T-cell (primary cell): ENCODE data around the gene HDHD5. TPM values are rescaled to one million over a fixed set of nuclear protein-coding genes. Genes with fewer than 3 reads are reported as not detected.
A peak's percentile ranks its signal among the peaks of the same experiment; 100 is the strongest.

Experiments used
- ATAC-seq, 4 experiments: fragments of 200-7000 bp in 3 of 4; fragments of 150-1000 bp in 1 of 4; cut with Tn5 transposase; replicated peaks in 1 of 4; 1 replicate in 3 of 4; 2 replicates in 1 of 4; pipeline ENCODE4 v1.10.0; 2021; ENCODE audit warnings: moderate library complexity in 3 of 4, mild to moderate bottlenecking in 2 of 4, moderate number of reproducible peaks in 1 of 4
- CTCF ChIA-PET, 2 donors: fragments of 300-600 bp; sonication (Branson Sonifier 250); formaldehyde crosslinking; loops; one replicate each; lab custom pipeline; 2022; ENCODE audit warnings: antibody characterized with exemption in 2 of 2; lab: Charles Lee
- POLR2A ChIA-PET, 2 donors: fragments of 300-600 bp; sonication (Branson Sonifier 250); formaldehyde crosslinking; loops; one replicate each; lab custom pipeline; 2022; ENCODE audit warnings: antibody characterized with exemption in 2 of 2; lab: Charles Lee
- DNase-seq, 35 experiments: peaks; one replicate each; pipeline versions ENCODE4 v3.0.0 to v3.0.0-alpha.2; 2013 to 2023
- H3K27ac ChIP-seq: one replicate; pipeline ENCODE4 v1.5.1; 2013; ENCODE audit warnings: low read length
- H3K27me3 ChIP-seq, 2 experiments: replicated peaks in 1 of 2; 1 replicate in 1 of 2; 2 replicates in 1 of 2; pipeline versions ENCODE4 v1.6.1 to v1.7.0; 2013; ENCODE audit warnings: low read length in 1 of 2, mixed read lengths in 1 of 2; ENCODE audit not compliant: control insufficient read depth in 2 of 2, insufficient read depth in 2 of 2; ENCODE audit errors: extremely low read depth in 1 of 2
- H3K36me3 ChIP-seq, 2 donors: 1 replicate in 1 of 2; 2 replicates in 1 of 2; pipeline versions ENCODE4 v1.6.1 to v1.7.0; 2013; ENCODE audit warnings: low read length in 1 of 2; ENCODE audit not compliant: control insufficient read depth in 2 of 2, insufficient read depth in 1 of 2; ENCODE audit errors: extremely low read depth in 1 of 2
- H3K4me1 ChIP-seq, 2 experiments: 1 replicate in 1 of 2; 2 replicates in 1 of 2; pipeline versions ENCODE4 v1.6.1 to v1.7.0; 2013; ENCODE audit warnings: low read length in 2 of 2, mixed read lengths in 1 of 2; ENCODE audit not compliant: insufficient read depth in 2 of 2, control insufficient read depth in 1 of 2; ENCODE audit errors: extremely low read depth in 1 of 2
- H3K4me3 ChIP-seq, 2 donors: 1 replicate in 1 of 2; 2 replicates in 1 of 2; pipeline versions ENCODE4 v1.5.1 to v1.7.0; 2013; ENCODE audit warnings: mild to moderate bottlenecking in 2 of 2, low read length in 1 of 2, moderate library complexity in 1 of 2; ENCODE audit not compliant: control insufficient read depth in 1 of 2; ENCODE audit errors: extremely low read depth in 1 of 2
- H3K9me3 ChIP-seq: 2 replicates; pipeline ENCODE4 v1.7.0; 2013
- H3K27ac Mint-ChIP-seq, 2 donors: one replicate each; pipeline ENCODE4 v1.8.0; 2020 to 2021; ENCODE audit warnings: mild to moderate bottlenecking in 2 of 2, mixed read lengths in 2 of 2
- H3K27me3 Mint-ChIP-seq, 2 donors: one replicate each; pipeline ENCODE4 v1.8.0; 2021 to 2022; ENCODE audit warnings: mixed read lengths in 2 of 2
- H3K36me3 Mint-ChIP-seq: one replicate; pipeline ENCODE4 v1.8.0; 2021; ENCODE audit warnings: mixed read lengths
- H3K4me1 Mint-ChIP-seq, 3 donors: one replicate each; pipeline ENCODE4 v1.8.0; 2020 to 2022; ENCODE audit warnings: mixed read lengths in 3 of 3, mild to moderate bottlenecking in 1 of 3
- H3K4me3 Mint-ChIP-seq, 3 donors: one replicate each; pipeline ENCODE4 v1.8.0; 2020 to 2022; ENCODE audit warnings: mild to moderate bottlenecking in 3 of 3, mixed read lengths in 3 of 3, moderate library complexity in 3 of 3
- H3K9me3 Mint-ChIP-seq, 3 donors: one replicate each; pipeline ENCODE4 v1.8.0; 2020 to 2022; ENCODE audit warnings: mixed read lengths in 3 of 3
- WGBS: methylation state at CpG from one replicate; pipeline ENCODE4 v1.1.5; 2013; ENCODE audit warnings: missing lambda C conversion rate; ENCODE audit not compliant: insufficient coverage; 5-methylcytosine and 5-hydroxymethylcytosine counted together
- total RNA-seq, 35 experiments: library from RNA in 6 of 35; stranded (reverse) in 6 of 35; fragments of 120-200 nt in 1 of 35; gene quantifications; one replicate each; pipeline versions ENCODE4 v1.2.1 to v1.2.4 and lab custom pipeline; 2013 to 2026

Gene HDHD5
- total RNA-seq, 5 donors from 2014 or later (not counting 1 experiment from before 2014, with no cell fraction given), result 17.6 to 34.2 (median 30.1) TPM

GRCh38 chr22:17194213-17194612, 35.1 kb upstream of the HDHD5 start:
- Histone ChIP-seq H3K9me3 (no peaks in the 10 kb centered on the region), H3K27ac (no peak overlapping the region), H3K27me3 (no peaks in the 10 kb centered on the region), H3K4me1 (no peaks in the 10 kb centered on the region), H3K4me3 (no peak overlapping the region), H3K36me3 (peaks cover 14 to 53% of the 10 kb centered on the region in 2 donors)
- no peak for ATAC-seq
- Mint-ChIP-seq H3K27ac (peak overlapping the region in 1 of 2 donors; percentile 31), H3K36me3 (peaks cover 26% of the 10 kb centered on the region), H3K4me3 (no peak overlapping the region), H3K27me3 (no peaks in the 10 kb centered on the region), H3K4me1 (peaks cover 7 to 8% (median 7%) of the 10 kb centered on the region in 3 donors), H3K9me3 (no peaks in the 10 kb centered on the region)
- CTCF ChIA-PET, result no interaction called here
- DNase-seq, result no peak
- POLR2A ChIA-PET, result no interaction called here
- 90% methylated on average over 6 of the region's 7 CpGs for WGBS

GRCh38 chr22:17192186-17192585, 33.1 kb upstream of the HDHD5 start:
- H3K27ac Mint-ChIP-seq, result peak overlapping the region in 1 of 2 donors; percentile 44

DNA sequence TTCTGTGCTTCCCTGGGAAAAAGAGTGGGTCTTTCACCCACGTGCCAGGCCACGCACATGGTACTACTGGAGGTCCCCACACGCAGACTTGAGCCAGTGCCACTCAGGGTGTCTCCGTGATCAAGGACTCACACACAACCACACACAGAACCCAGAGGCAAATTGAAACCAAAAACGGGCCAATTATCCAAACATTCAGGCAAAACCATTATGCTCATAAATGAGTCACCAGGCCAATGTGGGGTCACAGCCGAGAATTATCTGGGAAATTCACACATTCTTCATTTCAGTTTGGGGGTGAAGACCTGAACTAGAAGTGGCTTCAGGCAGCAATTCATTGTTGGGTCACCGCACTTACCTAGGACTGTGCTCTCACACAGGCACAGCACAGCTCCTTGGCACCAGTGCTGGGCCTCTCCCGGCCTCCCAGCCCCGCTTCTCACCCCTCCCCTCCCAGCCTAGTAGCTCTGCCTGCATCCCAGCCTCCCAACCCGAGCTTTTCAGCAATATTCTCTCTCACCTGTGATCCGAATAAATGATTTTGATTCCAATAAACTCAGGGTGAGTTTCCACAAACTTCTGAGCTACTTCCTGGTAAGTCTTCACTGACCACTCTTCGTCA, 32.2 kb upstream of the HDHD5 start:
- ATAC-seq, result no peak
- no peak overlapping the region for H3K27ac ChIP-seq
- Mint-ChIP-seq H3K4me1 (peaks cover 7 to 8% (median 7%) of the 10 kb centered on the region in 3 donors), H3K9me3 (no peaks in the 10 kb centered on the region), H3K4me3 (no peak overlapping the region), H3K27ac (peak overlapping the region in 1 of 2 donors; percentile 27), H3K36me3 (peaks cover 15% of the 10 kb centered on the region), H3K27me3 (no peaks in the 10 kb centered on the region)
- WGBS, result 94% methylated on average over 10 of the region's 12 CpGs
- DNase-seq, result no peak
- H3K9me3 ChIP-seq, result no peaks in the 10 kb centered on the region
- H3K4me3 ChIP-seq, result no peak overlapping the region
- POLR2A ChIA-PET, result interaction anchor here (0.5 to 0.7 kb wide), 2 partner anchors 156 to 302 kb away, joined by 3 to 7 read pairs; no protein-coding TSS in a partner anchor
- CTCF ChIA-PET, result interaction anchor here in 1 of 2 donors (0.5 kb wide), 1 partner anchor 78 kb away, joined by 3 read pairs; no protein-coding TSS in a partner anchor
- no peaks in the 10 kb centered on the region for H3K4me1 ChIP-seq
- H3K36me3 ChIP-seq, result peaks cover 11 to 46% of the 10 kb centered on the region in 2 donors
- no peaks in the 10 kb centered on the region for H3K27me3 ChIP-seq

More at GRCh38 chr22:17192186-17192585, 33.1 kb upstream of the HDHD5 start:
- no peak for DNase-seq
- no CpG with 5 or more reads among the region's 5 CpGs for WGBS
- H3K27me3 Mint-ChIP-seq, result no peaks in the 10 kb centered on the region
- peaks cover 11 to 47% of the 10 kb centered on the region in 2 donors for H3K36me3 ChIP-seq
- no peak for ATAC-seq
- H3K9me3 Mint-ChIP-seq, result no peaks in the 10 kb centered on the region
- H3K27me3 ChIP-seq, result no peaks in the 10 kb centered on the region
- H3K9me3 ChIP-seq, result no peaks in the 10 kb centered on the region
- H3K27ac ChIP-seq, result no peak overlapping the region
- H3K4me3 Mint-ChIP-seq, result no peak overlapping the region
- peaks cover 22% of the 10 kb centered on the region for H3K36me3 Mint-ChIP-seq
- POLR2A ChIA-PET, result interaction anchor here in 1 of 2 donors (0.6 kb wide), 2 partner anchors 104 to 901 kb away, joined by 5 to 6 read pairs; no protein-coding TSS in a partner anchor
- CTCF ChIA-PET, result no interaction called here
- no peaks in the 10 kb centered on the region for H3K4me1 ChIP-seq
- H3K4me1 Mint-ChIP-seq, result peaks cover 7 to 8% (median 7%) of the 10 kb centered on the region in 3 donors
- no peak overlapping the region for H3K4me3 ChIP-seq

DNA sequence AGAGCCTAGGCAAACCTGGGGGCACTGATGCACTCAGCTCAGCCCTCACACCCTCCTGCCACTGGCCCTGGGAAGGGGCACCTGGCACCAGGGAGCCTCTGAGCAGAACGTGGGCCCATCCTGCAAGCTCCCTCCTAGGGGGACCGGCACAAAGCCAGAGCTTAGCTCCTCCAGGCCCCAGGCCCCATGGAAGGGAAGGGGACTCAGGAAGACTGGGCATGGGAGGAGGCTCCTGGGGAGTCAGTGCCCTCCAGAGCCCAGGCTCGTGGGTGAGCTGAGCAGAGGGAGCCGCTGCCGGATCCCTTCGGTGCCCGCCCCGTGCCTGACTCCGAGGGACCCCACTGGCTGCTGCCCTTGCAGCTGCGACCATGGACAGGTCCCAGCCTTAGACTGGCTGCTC, 31.6 kb upstream of the HDHD5 start:
- Mint-ChIP-seq H3K27ac (no peak overlapping the region), H3K36me3 (peaks cover 19% of the 10 kb centered on the region), H3K4me1 (peaks cover 7 to 8% (median 7%) of the 10 kb centered on the region in 3 donors), H3K27me3 (no peaks in the 10 kb centered on the region), H3K4me3 (no peak overlapping the region), H3K9me3 (no peaks in the 10 kb centered on the region)
- no peak for DNase-seq
- POLR2A ChIA-PET, result interaction anchor here in 1 of 2 donors (0.7 kb wide), 1 partner anchor 302 kb away, joined by 3 read pairs; no protein-coding TSS in a partner anchor
- H3K4me1 ChIP-seq, result no peaks in the 10 kb centered on the region
- CTCF ChIA-PET, result no interaction called here
- 97% methylated on average over 10 of the region's 10 CpGs for WGBS
- no peaks in the 10 kb centered on the region for H3K9me3 ChIP-seq
- no peaks in the 10 kb centered on the region for H3K27me3 ChIP-seq
- H3K36me3 ChIP-seq, result peaks cover 14 to 50% of the 10 kb centered on the region in 2 donors
- no peak for ATAC-seq
- H3K27ac ChIP-seq, result no peak overlapping the region
- H3K4me3 ChIP-seq, result no peak overlapping the region

DNA sequence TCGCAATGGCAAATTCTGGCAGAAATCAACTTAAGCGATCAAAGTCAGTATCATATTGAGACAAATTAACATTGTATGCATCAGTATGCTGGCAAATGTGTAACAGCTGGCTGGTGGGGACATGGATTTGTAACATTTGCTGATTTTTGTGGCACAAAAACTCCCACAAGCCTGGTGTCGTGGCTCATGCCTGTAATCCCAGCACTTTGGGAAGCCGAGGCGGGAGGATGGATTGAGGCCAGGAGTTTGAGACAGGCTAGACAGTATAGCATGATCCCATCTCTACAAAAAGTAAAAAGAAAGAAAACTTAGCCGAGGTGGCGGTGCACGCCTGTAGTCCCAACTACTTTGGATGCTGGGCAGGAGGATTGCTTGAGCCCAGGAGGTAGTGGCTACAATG, 17.6 kb upstream of the HDHD5 start:
- DNase-seq, result no peak
- Mint-ChIP-seq H3K36me3 (peaks cover 17% of the 10 kb centered on the region), H3K27me3 (no peaks in the 10 kb centered on the region), H3K4me1 (peaks cover 0 to 3% (median 3%) of the 10 kb centered on the region in 3 donors), H3K9me3 (no peaks in the 10 kb centered on the region), H3K4me3 (no peak overlapping the region), H3K27ac (no peak overlapping the region)
- ChIA-PET CTCF (interaction anchor here in 1 of 2 donors (1.8 kb wide), 1 partner anchor 325 kb away, joined by 6 read pairs; no protein-coding TSS in a partner anchor), POLR2A (no interaction called here)
- H3K4me3 ChIP-seq, result no peak overlapping the region
- no peak for ATAC-seq
- no peaks in the 10 kb centered on the region for H3K9me3 ChIP-seq
- peaks cover 2 to 7% of the 10 kb centered on the region in 2 experiments for H3K4me1 ChIP-seq
- no peak overlapping the region for H3K27ac ChIP-seq
- WGBS, result 100% methylated on average over 1 of the region's 8 CpGs
- H3K27me3 ChIP-seq, result no peaks in the 10 kb centered on the region
- peaks cover 0 to 10% of the 10 kb centered on the region in 2 donors for H3K36me3 ChIP-seq

DNA sequence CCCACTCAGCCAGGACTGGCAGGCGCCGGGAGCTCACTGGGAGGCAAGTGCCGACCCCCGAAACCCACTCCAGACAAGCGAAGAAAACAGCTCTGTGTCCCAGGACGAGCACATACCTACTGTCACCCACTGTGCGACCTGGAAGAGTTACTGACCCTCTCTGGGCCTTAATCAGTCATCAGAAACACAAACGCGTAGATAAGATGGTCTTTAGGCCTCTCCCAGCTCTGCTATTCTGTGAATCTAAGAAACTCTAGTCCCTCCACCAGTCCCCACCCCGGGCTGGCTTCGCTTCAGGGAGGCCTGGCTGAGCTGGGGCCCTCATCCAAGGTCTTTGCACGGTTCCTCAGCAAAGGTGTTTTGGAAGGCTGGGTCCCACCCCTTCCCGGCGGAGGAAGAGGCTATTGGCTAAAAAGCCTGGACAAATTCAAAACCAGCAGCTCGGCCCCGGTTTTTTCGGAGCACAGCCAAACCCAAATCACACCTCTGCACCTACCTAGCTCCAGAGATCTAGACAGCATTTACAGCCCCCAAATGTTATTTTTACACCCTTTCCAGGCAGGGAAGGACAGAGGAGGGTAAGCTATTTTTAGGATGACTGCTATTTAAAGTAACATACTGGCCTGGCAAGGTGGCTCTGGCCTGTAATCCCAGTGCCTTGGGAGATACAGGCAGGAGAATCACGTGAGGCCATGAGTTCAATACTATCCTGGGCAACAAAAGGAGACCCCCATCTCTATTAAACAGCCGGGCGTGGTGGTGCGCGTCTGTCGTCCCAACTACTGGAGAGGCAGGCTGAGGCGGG, 13.2 kb upstream of the HDHD5 start:
- Mint-ChIP-seq H3K27me3 (no peaks in the 10 kb centered on the region), H3K4me3 (peak overlapping the region; percentile 66 to 87 (median 70)), H3K27ac (peak overlapping the region in 1 of 2 donors; percentile 34), H3K4me1 (peaks cover 5 to 8% (median 7%) of the 10 kb centered on the region in 3 donors), H3K36me3 (no peaks in the 10 kb centered on the region), H3K9me3 (no peaks in the 10 kb centered on the region)
- ATAC-seq (no peak), DNase-seq (peak in 1 of 35 experiments; percentile 5)
- POLR2A ChIA-PET, result interaction anchor here (0.5 to 1.7 kb wide), 4 partner anchors 17 to 329 kb away, joined by 3 to 10 read pairs (median 6); no protein-coding TSS in a partner anchor
- CTCF ChIA-PET, result interaction anchor here (0.5 to 5.1 kb wide), 34 partner anchors 9 to 334 kb away, joined by 3 to 54 read pairs (median 4); partner anchors contain the start of gene ADA2 (in 1 of the 2)
- Histone ChIP-seq H3K9me3 (no peaks in the 10 kb centered on the region), H3K4me3 (peak overlapping the region; percentile 57 to 88), H3K27ac (no peak overlapping the region), H3K36me3 (no peaks in the 10 kb centered on the region), H3K4me1 (peaks cover 2 to 12% of the 10 kb centered on the region in 2 experiments), H3K27me3 (peaks cover 0 to 9% of the 10 kb centered on the region in 2 experiments)
- 51% methylated on average over 18 of the region's 24 CpGs for WGBS
